GM13976 (cell line): ENCODE measurements around the gene PHF14.
"Not testable (repeated sequence)": the region's sequence is repeated elsewhere in the genome, so short reads cannot be mapped to it uniquely, and the experiment has no call there.

Source experiments
- DNase-seq: peaks from one replicate; pipeline ENCODE4 v3.0.0; 2012; ENCODE audit warnings: low spot score
- in situ Hi-C: fragments of 300-500 bp; cut with MboI; formaldehyde crosslinking; loops from one replicate; pipeline ENCODE4 v1.12.0; 2022; ENCODE audit warnings: low sequenced_read_pairs, mixed read lengths, inconsistent platforms; ENCODE audit not compliant: unreplicated experiment
- TF ChIP-seq, protein P1 (sequence below): IDR thresholded peaks from 2 replicates; pipeline ENCODE4 v1.5.1; 2012; ENCODE audit warnings: borderline replicate concordance, mild to moderate bottlenecking; ENCODE audit not compliant: insufficient read depth; ENCODE audit errors: extremely low read depth, missing control alignments, control extremely low read depth

Gene PHF14

DNA sequence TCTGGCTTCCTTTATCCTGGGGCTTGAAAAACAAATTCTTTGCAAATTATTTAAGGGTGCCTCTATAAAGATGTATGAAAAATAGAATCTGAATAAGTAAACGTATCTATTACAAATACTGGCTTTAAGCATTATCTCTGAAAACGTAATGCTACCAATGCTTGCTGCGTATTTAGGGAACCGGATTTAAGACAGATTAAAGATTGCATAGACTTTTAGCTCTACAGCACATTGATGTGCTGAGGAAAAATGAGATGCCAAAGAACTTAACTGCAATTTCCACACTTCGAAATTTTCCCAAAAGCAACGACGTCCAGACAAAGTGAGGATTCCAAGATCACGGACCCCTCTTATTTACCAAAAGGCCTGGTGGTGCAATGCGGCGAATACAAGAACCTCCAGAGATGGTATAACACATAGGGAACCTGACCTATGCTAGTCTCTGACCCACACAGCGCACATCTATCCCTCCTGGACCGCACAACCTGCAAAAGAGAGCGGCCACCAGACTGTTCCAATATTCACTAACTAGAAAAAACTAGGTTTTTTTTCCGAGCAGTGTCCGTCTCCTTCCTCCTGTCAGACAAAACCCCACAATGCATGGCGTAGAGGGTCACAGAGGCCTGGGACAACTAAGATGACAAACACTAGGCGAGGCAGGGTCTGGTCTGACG, 34.3 kb upstream of the PHF14 start:
- DNase-seq: no peak
- TF ChIP-seq, protein P1, sequence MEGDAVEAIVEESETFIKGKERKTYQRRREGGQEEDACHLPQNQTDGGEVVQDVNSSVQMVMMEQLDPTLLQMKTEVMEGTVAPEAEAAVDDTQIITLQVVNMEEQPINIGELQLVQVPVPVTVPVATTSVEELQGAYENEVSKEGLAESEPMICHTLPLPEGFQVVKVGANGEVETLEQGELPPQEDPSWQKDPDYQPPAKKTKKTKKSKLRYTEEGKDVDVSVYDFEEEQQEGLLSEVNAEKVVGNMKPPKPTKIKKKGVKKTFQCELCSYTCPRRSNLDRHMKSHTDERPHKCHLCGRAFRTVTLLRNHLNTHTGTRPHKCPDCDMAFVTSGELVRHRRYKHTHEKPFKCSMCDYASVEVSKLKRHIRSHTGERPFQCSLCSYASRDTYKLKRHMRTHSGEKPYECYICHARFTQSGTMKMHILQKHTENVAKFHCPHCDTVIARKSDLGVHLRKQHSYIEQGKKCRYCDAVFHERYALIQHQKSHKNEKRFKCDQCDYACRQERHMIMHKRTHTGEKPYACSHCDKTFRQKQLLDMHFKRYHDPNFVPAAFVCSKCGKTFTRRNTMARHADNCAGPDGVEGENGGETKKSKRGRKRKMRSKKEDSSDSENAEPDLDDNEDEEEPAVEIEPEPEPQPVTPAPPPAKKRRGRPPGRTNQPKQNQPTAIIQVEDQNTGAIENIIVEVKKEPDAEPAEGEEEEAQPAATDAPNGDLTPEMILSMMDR: no peak
- in situ Hi-C loops: no loop called here

DNA sequence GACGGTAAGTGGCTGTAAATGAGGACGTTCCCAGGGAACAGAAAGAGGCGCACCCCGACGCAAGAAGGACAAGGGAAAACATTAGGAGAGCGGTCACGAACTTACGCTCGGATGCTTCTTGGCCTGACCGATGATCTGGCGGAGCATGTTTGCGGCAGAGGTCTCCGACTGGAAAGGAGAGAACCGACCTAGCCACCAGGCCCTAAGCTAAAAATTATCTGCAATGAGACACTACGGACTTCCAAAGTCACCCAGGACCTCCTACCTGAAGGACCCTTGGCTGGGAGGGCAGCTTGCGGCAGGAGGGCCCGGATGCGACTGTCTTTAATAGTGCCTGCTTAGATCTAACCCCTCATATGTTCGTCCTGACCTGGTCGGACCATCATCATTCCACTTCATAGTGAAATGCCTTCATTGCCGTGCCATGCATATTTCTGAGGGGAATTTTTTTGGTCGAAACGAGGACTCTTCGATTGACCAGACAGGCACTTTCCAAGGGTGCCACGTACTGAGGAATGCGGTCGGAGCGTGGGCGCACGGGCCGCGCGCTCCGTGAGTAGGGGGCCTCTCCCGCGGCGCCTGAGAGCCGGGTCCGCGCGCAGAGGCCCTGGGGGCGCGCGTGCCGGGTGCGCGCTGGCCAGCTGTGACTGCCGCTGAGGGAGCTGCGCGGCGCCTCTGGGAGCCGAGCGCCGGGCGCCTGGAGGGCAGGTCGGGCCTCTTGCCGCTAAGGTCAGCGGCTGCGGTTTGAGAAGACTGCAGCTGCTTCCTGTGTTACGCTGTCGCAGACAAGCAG, 33.6 kb upstream of the PHF14 start:
- in situ Hi-C loops: no loop called here
- TF ChIP-seq, protein P1: no peak
- peak; percentile 95 for DNase-seq

DNA sequence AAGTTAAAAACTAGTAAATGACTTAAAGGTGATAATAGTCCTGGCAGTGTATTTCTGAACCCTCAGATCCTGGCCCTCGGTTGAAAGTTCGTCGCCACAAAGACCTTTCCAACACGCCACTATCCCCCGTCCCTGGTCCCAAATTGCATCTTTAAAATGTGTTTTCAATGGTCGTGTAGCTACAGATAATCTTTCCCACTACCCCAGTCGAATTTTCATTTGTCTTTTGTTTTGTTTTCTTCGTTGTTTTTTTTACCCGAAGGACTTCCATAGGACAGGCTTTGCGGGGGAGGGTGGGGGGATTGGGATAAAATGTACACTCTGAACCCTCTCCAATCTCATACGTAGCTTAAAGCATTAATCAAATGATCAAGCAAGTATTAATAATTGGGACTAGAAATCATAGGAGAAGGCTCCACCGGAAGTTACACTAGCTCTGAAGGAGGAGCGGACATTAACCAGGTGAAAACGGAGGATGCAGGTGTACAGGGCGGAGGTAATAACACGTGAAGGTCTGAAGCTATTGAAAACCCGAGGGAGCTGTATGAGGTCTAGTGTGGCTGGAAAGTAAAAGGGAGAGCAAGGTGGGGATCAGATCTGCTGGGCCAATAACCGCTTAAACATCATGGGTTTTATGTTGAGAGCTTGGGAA, 32.8 kb upstream of the PHF14 start:
- in situ Hi-C loops: no loop called here
- TF ChIP-seq, protein P1: no peak
- DNase-seq: peak; percentile 20

DNA sequence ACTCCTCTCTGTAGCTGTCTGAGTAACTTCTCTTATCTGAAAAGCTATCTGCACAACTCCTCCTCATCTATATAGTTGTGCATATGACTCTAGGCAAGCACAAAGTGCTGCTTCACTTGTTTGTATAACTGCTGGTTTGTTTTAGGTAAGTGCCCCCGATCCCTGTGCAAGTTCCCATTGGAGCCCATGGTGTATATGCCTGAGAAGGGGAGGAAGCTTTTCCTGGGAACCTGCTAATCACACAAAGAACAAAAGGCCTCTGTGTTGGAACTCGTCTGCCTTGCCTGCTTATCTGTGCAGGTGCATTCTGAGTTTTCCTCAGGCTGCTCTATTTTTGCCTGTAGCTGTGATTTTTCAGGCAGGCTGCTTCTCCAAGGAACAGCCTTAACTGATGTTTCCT, 23.2 kb upstream of the PHF14 start:
- TF ChIP-seq, protein P1: no peak
- DNase-seq: no peak
- in situ Hi-C loops: no loop called here

DNA sequence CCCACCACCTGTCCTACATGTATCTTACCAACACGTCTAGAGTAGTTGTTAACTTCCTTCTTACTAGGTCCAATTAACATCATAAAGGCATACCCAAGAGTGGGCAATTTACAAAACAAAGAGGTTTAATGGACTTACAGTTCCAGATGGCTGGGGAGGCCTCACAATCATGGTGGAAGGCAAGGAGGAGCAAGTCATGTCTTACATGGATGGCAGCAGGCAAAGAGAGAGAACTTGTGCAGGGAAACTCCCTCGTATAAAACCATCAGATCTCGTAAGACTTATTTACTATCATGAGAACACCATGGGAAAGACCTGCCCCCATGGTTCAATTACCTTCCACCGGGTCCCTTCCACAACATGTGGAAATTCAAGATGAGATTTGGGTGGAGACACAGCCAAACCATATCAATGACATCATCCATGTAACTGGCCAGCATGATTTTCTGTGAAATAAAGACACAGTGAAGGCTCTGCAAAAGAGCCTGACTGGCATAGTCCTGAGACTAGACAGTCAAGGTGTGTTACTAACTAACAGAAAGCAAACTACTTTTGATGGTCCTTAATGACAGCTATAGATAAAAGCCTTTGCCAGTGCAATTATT, 22.6 kb upstream of the PHF14 start:
- in situ Hi-C loops, DNase-seq: not testable (repeated sequence)

DNA sequence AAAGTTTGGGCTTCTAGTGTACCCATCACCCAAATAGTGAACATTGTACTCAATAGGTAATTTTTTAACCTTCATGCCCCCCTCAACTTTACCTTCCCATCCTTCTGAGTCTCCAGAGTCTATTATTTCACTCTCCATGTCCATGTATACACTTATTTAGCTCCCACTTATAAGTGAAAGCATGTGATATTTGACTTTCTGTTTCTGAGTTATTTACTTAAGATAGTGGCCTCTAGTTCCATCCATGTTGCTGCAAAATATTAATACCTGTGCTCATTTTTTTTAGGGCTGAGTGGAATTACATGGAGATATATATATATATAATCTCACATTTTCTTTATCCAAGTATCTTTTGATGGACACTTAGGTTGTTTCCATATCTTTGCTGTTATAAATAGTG, 21.1 kb upstream of the PHF14 start:
- DNase-seq: no peak
- TF ChIP-seq, protein P1: no peak
- in situ Hi-C loops: no loop called here

DNA sequence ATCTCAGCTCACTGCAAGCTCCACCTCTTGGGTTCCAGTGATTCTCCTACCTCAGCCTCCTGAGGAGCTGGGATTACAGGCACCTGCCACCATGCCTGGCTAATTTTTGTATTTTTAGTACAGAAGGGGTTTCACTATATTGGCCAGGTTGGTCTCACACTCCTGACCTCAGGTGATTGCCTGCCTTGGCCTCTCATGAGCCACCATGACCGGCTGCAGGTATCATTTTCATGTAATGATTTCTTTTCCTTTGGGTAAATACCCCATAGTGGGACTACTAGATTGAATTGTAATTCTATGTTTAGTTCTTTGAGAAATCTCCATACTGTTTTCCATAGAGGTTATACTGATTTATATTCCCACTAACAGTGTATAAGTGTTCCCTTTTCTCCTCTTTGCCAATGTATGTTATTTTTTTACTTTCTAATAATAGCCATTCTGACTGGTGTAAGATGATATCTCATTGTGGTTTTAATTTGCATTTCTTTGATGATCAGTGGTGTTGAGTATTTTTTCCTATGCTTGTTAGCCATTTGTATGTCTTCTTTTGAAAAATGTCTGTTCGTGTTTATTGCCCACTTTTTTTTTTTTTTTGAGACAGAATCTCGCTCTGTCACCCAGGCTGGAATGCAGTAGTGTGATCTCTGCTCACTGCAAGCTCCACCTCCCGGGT, 20.5 kb upstream of the PHF14 start:
- in situ Hi-C loops, DNase-seq: not testable (repeated sequence)
